GM12878 (cell line): ENCODE results near the gene ILF2. TPM values are rescaled to one million over a fixed set of nuclear protein-coding genes. Genes with fewer than 3 reads are reported as not detected.

ENCODE experiments used
- ATAC-seq: fragments of 200-7000 bp; cut with Tn5 transposase; 3 replicates; pipeline ENCODE4 v1.9.1; 2020; ENCODE audit warnings: mild to moderate bottlenecking, moderate library complexity
- BruUV-seq: library from RNA; stranded (reverse); fragments of 400-500 nt; replicated peaks from 2 replicates; lab custom pipeline; 2021; lab: Mats Ljungman, UMichigan
- CTCF ChIA-PET: fragments of 300-600 bp; sonication (Branson Sonifier 250); formaldehyde crosslinking; extraction: SDS; loops from one replicate; lab custom pipeline; 2021; ENCODE audit warnings: inconsistent platforms; lab: Yijun Ruan, JAX
- POLR2A ChIA-PET: fragments of 350-600 bp; formaldehyde crosslinking; extraction: SDS; loops from one replicate; lab custom pipeline; 2021; ENCODE audit warnings: inconsistent platforms; lab: Charles Lee
- RAD21 ChIA-PET: fragments of 300-600 bp; sonication (Branson Sonifier 250); formaldehyde crosslinking; loops from one replicate; lab custom pipeline; 2023; ENCODE audit warnings: antibody characterized with exemption; ENCODE audit not compliant: unreplicated experiment; lab: Charles Lee
- SMC1A ChIA-PET: fragments of 300-600 bp; sonication (Branson Sonifier 250); formaldehyde crosslinking; loops from one replicate; lab custom pipeline; 2023; ENCODE audit not compliant: unreplicated experiment, uncharacterized antibody; lab: Charles Lee
- DNase-seq: peaks from one replicate; pipeline ENCODE4 v3.0.0-alpha.2; 2011; ENCODE audit warnings: low read depth, low spot score
- FAIRE-seq: peaks from 3 replicates; lab custom pipeline; 2011; peaks lifted over from hg19 to GRCh38; lab: Jason Lieb, UNC
- H2AFZ ChIP-seq: 2 replicates; pipeline ENCODE4 v1.6.0; 2011; ENCODE audit warnings: low read depth, low read length, control low read depth; ENCODE audit not compliant: control insufficient read depth
- H3K27ac ChIP-seq: 2 replicates; pipeline ENCODE4 v1.5.1; 2011; ENCODE audit warnings: control low read depth; ENCODE audit not compliant: control insufficient read depth, insufficient read depth
- H3K27me3 ChIP-seq, 2 experiments: replicated peaks in 1 of 2; 2 replicates each; pipeline versions ENCODE4 v1.6.0 to v1.6.1; 2011; ENCODE audit warnings: low read length in 1 of 2; ENCODE audit not compliant: control insufficient read depth in 2 of 2, insufficient read depth in 2 of 2
- H3K36me3 ChIP-seq, 2 experiments: 2 replicates each; pipeline ENCODE4 v1.5.1; 2011; ENCODE audit warnings: low read length in 1 of 2; ENCODE audit not compliant: control insufficient read depth in 2 of 2, insufficient read depth in 2 of 2
- H3K4me1 ChIP-seq: 2 replicates; pipeline ENCODE4 v1.6.1; 2011; ENCODE audit warnings: mild to moderate bottlenecking, low read length, moderate library complexity, mixed read lengths; ENCODE audit not compliant: control insufficient read depth, insufficient read depth
- H3K4me2 ChIP-seq: 2 replicates; pipeline ENCODE4 v1.6.0; 2011; ENCODE audit warnings: control low read depth; ENCODE audit not compliant: control insufficient read depth, insufficient read depth
- H3K4me3 ChIP-seq: fragments of 200-600 bp; sonication (generic); 2 replicates; pipeline ENCODE4 v1.5.1; 2016
- H3K79me2 ChIP-seq: 2 replicates; pipeline ENCODE4 v1.6.0; 2011; ENCODE audit warnings: low read length; ENCODE audit not compliant: control insufficient read depth, insufficient read depth
- H3K9ac ChIP-seq: 2 replicates; pipeline ENCODE4 v1.8.0; 2011; ENCODE audit warnings: low read length, control low read depth, mixed read lengths; ENCODE audit not compliant: control insufficient read depth, insufficient read depth
- H3K9me3 ChIP-seq: replicated peaks from 3 replicates; pipeline ENCODE4 v1.5.1; 2011; ENCODE audit warnings: mild to moderate bottlenecking, low read length; ENCODE audit not compliant: control insufficient read depth, insufficient read depth
- H4K20me1 ChIP-seq: 2 replicates; pipeline ENCODE4 v1.6.0; 2011; ENCODE audit not compliant: control insufficient read depth, insufficient read depth
- ATF3 ChIP-seq: IDR thresholded peaks from 2 replicates; pipeline ENCODE4 v1.6.1; 2011; ENCODE audit warnings: low read depth, mild to moderate bottlenecking, low read length, moderate library complexity, borderline replicate concordance; ENCODE audit errors: extremely low read depth
- E2F4 ChIP-seq: IDR thresholded peaks from 2 replicates; pipeline ENCODE4 v1.6.1; 2012; ENCODE audit warnings: low read depth, low read length, improper control_type of control experiment
- GABPA ChIP-seq: IDR thresholded peaks from 2 replicates; pipeline ENCODE4 v1.6.1; 2014; ENCODE audit warnings: antibody characterized with exemption, low read depth, mild to moderate bottlenecking, inconsistent platforms
- IKZF1 ChIP-seq: fragments of 450-650 bp; conservative IDR thresholded peaks from 2 replicates; pipeline ENCODE4 v1.6.1; 2017; ENCODE audit warnings: antibody characterized with exemption, mild to moderate bottlenecking
- MEF2B ChIP-seq: fragments of 450-650 bp; IDR thresholded peaks from 2 replicates; pipeline ENCODE4 v1.6.1; 2018; ENCODE audit warnings: mild to moderate bottlenecking, moderate library complexity; ENCODE audit not compliant: partially characterized antibody, poor library complexity, severe bottlenecking
- MTA3 ChIP-seq: IDR thresholded peaks from 2 replicates; pipeline ENCODE4 v1.6.1; 2012; ENCODE audit warnings: low read length, inconsistent platforms, borderline replicate concordance
- NR2C2 ChIP-seq: IDR thresholded peaks from 2 replicates; pipeline ENCODE4 v1.6.1; 2011; ENCODE audit warnings: borderline replicate concordance, low read depth; ENCODE audit not compliant: control insufficient read depth, insufficient read length
- PAX5 ChIP-seq: IDR thresholded peaks from 2 replicates; pipeline ENCODE4 v1.6.1; 2011; ENCODE audit warnings: low read depth, low read length, borderline replicate concordance
- PML ChIP-seq: IDR thresholded peaks from 2 replicates; pipeline ENCODE4 v1.6.1; 2012; ENCODE audit warnings: low read length, inconsistent platforms
- RAD51 ChIP-seq: fragments of 450-650 bp; IDR thresholded peaks from 2 replicates; pipeline ENCODE4 v1.6.1; 2016; ENCODE audit warnings: moderate library complexity, mild to moderate bottlenecking, inconsistent platforms
- SIX5 ChIP-seq: IDR thresholded peaks from 2 replicates; pipeline ENCODE4 v1.6.1; 2011; ENCODE audit warnings: mild to moderate bottlenecking, low read depth, low read length, moderate library complexity; ENCODE audit not compliant: severe bottlenecking
- SMC3 ChIP-seq: IDR thresholded peaks from 2 replicates; pipeline ENCODE4 v1.6.1; 2011; ENCODE audit warnings: low read length, improper control_type of control experiment, borderline replicate concordance
- YY1 ChIP-seq: IDR thresholded peaks from 2 replicates; pipeline ENCODE4 v1.6.1; 2011; ENCODE audit warnings: low read depth, mild to moderate bottlenecking, low read length
- ZSCAN29 ChIP-seq: fragments of 450-650 bp; IDR thresholded peaks from 2 replicates; pipeline ENCODE4 v1.6.1; 2017; ENCODE audit warnings: mild to moderate bottlenecking, moderate library complexity
- WGBS: methylation state at CpG from one replicate; pipeline ENCODE4 v1.1.6; 2016; ENCODE audit warnings: low lambda C conversion rate; ENCODE audit not compliant: insufficient replicate concordance, insufficient coverage; ENCODE audit errors: missing lambda C conversion rate; 5-methylcytosine and 5-hydroxymethylcytosine counted together
- in situ Hi-C: fragments of 300-500 bp; cut with MboI; formaldehyde crosslinking; loops from 9 replicates; pipeline ENCODE4 v1.14.3; 2018; ENCODE audit warnings: mixed read lengths
- intact Hi-C: fragments of 100-400 bp; cut with micrococcal nuclease; formaldehyde crosslinking; loops from one replicate; pipeline ENCODE4 v1.14.2; 2022; ENCODE audit not compliant: unreplicated experiment
- polyA plus RNA-seq, 11 experiments: library from polyadenylated mRNA; depleted of rRNA in 4 of 11; unstranded in 6 of 11; stranded (reverse) in 5 of 11; fragments of >200 nt; fragmentation: Nextera tagmentation in 4 of 11; fragmentation: Illumina TruSeq in 1 of 11; extraction: Ambion mirVana in 4 of 11; extraction: Trizol in 1 of 11; gene quantifications; 1 replicate in 1 of 11; 2 replicates in 10 of 11; pipeline versions ENCODE4 v1.2.1 to v1.2.3, GENCODE V29; 2011 to 2016; ENCODE audit warnings: inconsistent platforms in 2 of 11, missing spikeins in 2 of 11, low read depth in 1 of 11
- total RNA-seq, 4 experiments: library from RNA; depleted of rRNA in 3 of 4; stranded (reverse); fragments of >200 nt in 3 of 4; fragmentation: Illumina TruSeq in 1 of 4; extraction: Trizol in 1 of 4; gene quantifications; 2 replicates each; pipeline versions ENCODE4 v1.2.1 to v1.2.3, GENCODE V29; 2013 to 2021
- TF ChIP-seq, protein P1 (sequence below): IDR thresholded peaks from 2 replicates; pipeline ENCODE4 v1.6.1; 2012; ENCODE audit warnings: low read depth, low read length, improper control_type of control experiment
- TF ChIP-seq, protein P2 (sequence below): fragments of 450-650 bp; IDR thresholded peaks from 2 replicates; pipeline ENCODE4 v1.6.1; 2018; ENCODE audit warnings: borderline replicate concordance, mild to moderate bottlenecking; ENCODE audit not compliant: partially characterized antibody

The ILF2 gene
- total and polyA plus RNA-seq, 10 of the 15 experiments (the other 5 are each of a cell fraction or from before 2014, with no cell fraction given), result 261 to 520 (median 449) TPM

- ATAC-seq (no peak), DNase-seq (no peak), FAIRE-seq (no peak)
- TF ChIP-seq PAX5, result no peak
- TF ChIP-seq SMC3, result no peak
- TF ChIP-seq, protein P1, sequence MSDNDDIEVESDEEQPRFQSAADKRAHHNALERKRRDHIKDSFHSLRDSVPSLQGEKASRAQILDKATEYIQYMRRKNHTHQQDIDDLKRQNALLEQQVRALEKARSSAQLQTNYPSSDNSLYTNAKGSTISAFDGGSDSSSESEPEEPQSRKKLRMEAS, result no peak
- no peak for TF ChIP-seq NR2C2
- TF ChIP-seq YY1, result no peak
- TF ChIP-seq RAD51, result no peak
- TF ChIP-seq E2F4, result no peak
- TF ChIP-seq ATF3, result no peak
- TF ChIP-seq, protein P2, sequence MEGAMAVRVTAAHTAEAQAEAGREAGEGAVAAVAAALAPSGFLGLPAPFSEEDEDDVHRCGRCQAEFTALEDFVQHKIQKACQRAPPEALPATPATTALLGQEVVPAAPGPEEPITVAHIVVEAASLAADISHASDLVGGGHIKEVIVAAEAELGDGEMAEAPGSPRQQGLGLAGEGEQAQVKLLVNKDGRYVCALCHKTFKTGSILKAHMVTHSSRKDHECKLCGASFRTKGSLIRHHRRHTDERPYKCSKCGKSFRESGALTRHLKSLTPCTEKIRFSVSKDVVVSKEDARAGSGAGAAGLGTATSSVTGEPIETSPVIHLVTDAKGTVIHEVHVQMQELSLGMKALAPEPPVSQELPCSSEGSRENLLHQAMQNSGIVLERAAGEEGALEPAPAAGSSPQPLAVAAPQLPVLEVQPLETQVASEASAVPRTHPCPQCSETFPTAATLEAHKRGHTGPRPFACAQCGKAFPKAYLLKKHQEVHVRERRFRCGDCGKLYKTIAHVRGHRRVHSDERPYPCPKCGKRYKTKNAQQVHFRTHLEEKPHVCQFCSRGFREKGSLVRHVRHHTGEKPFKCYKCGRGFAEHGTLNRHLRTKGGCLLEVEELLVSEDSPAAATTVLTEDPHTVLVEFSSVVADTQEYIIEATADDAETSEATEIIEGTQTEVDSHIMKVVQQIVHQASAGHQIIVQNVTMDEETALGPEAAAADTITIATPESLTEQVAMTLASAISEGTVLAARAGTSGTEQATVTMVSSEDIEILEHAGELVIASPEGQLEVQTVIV, result no peak
- TF ChIP-seq MEF2B, result no peak
- TF ChIP-seq MTA3, result no peak
- TF ChIP-seq IKZF1, result no peak
- no peak for TF ChIP-seq SIX5
- TF ChIP-seq ZSCAN29, result no peak
- no peak for TF ChIP-seq PML
- no peak for TF ChIP-seq GABPA
- Histone ChIP-seq H3K27ac (no peak overlapping the region), H2AFZ (no peak overlapping the region), H3K4me3 (no peak overlapping the region), H3K27me3 (no peaks in the 10 kb centered on the region), H3K79me2 (no peaks in the 10 kb centered on the region), H3K4me1 (no peaks in the 10 kb centered on the region), H3K9me3 (no peaks in the 10 kb centered on the region), H3K36me3 (no peaks in the 10 kb centered on the region), H4K20me1 (no peaks in the 10 kb centered on the region), H3K4me2 (no peak overlapping the region), H3K9ac (no peak overlapping the region)
- ChIA-PET POLR2A (no interaction called here), RAD21 (interaction anchor here (1.1 kb wide), 1 partner anchor 18 kb away, joined by 3 read pairs; no protein-coding TSS in a partner anchor), CTCF (no interaction called here), SMC1A (no interaction called here)
- BruUV-seq, result no TSS peak
- WGBS, result 61% methylated on average over 7 of the region's 7 CpGs
- intact Hi-C loops (no loop called here), in situ Hi-C loops (no loop called here)
These were observed 40.2 kb upstream of the ILF2 start for GRCh38 chr1:153711026-153711425.
